ENCODE results near the gene MTM1.

The MTM1 gene

GRCh38 chrX:150649096-150649870 lies 80.9 kb downstream of the MTM1 start:
- in situ Hi-C loops (cut with HindIII; ENCODE audit: low sequenced_read_pairs): no loop called here

GRCh38 chrX:150651906-150652305 lies 83.5 kb downstream of the MTM1 start:
- in situ Hi-C loops (cut with HindIII; ENCODE audit: low sequenced_read_pairs): no loop called here

GRCh38 chrX:150655788-150656187 lies 87.4 kb downstream of the MTM1 start:
- in situ Hi-C loops (cut with HindIII; ENCODE audit: low sequenced_read_pairs): no loop called here

- in situ Hi-C loops (cut with HindIII; ENCODE audit: low sequenced_read_pairs): no loop called here
Measured at GRCh38 chrX:150663073-150663472, 94.7 kb downstream of the MTM1 start.

- in situ Hi-C loops (cut with HindIII; ENCODE audit: low sequenced_read_pairs): no loop called here
Measured at GRCh38 chrX:150664290-150664689, 95.9 kb downstream of the MTM1 start.

- in situ Hi-C loops (cut with HindIII; ENCODE audit: low sequenced_read_pairs): no loop called here
Measured at GRCh38 chrX:150676221-150676620, 107.8 kb downstream of the MTM1 start.

- in situ Hi-C loops (cut with HindIII; ENCODE audit: low sequenced_read_pairs): no loop called here
Measured at GRCh38 chrX:150680974-150681373, 112.6 kb downstream of the MTM1 start.

- in situ Hi-C loops (cut with HindIII; ENCODE audit: low sequenced_read_pairs): no loop called here
Measured at GRCh38 chrX:150683112-150683511, 114.7 kb downstream of the MTM1 start.

- in situ Hi-C loops (cut with HindIII; ENCODE audit: low sequenced_read_pairs): no loop called here
Measured at GRCh38 chrX:150683536-150684146, 115.2 kb downstream of the MTM1 start.

- in situ Hi-C loops (cut with HindIII; ENCODE audit: low sequenced_read_pairs): no loop called here
Measured at GRCh38 chrX:150688911-150689451, 120.6 kb downstream of the MTM1 start.

GRCh38 chrX:150690126-150690525 lies 121.7 kb downstream of the MTM1 start:
- in situ Hi-C loops (cut with HindIII; ENCODE audit: low sequenced_read_pairs): no loop called here

GRCh38 chrX:150692296-150692695 lies 123.9 kb downstream of the MTM1 start:
- in situ Hi-C loops (cut with HindIII; ENCODE audit: low sequenced_read_pairs): no loop called here

GRCh38 chrX:150692831-150693724 lies 124.7 kb downstream of the MTM1 start, which contains the start of gene MTMR1:
MTMR1 (plus strand) TSS chrX:150693396; CDS start chrX:150693531, 135 bp downstream.
- in situ Hi-C loops (cut with HindIII; ENCODE audit: low sequenced_read_pairs): no loop called here

- in situ Hi-C loops (cut with HindIII; ENCODE audit: low sequenced_read_pairs): no loop called here
Measured at GRCh38 chrX:150693725-150694574, 125.5 kb downstream of the MTM1 start.

- in situ Hi-C loops (cut with HindIII; ENCODE audit: low sequenced_read_pairs): no loop called here
Measured at GRCh38 chrX:150694738-150695410, 126.5 kb downstream of the MTM1 start.

GRCh38 chrX:150696331-150696730 lies 127.9 kb downstream of the MTM1 start:
- in situ Hi-C loops (cut with HindIII; ENCODE audit: low sequenced_read_pairs): no loop called here

- in situ Hi-C loops (cut with HindIII; ENCODE audit: low sequenced_read_pairs): no loop called here
Measured at GRCh38 chrX:150696866-150697265, 128.4 kb downstream of the MTM1 start.

GRCh38 chrX:150697641-150698040 lies 129.2 kb downstream of the MTM1 start:
- in situ Hi-C loops (cut with HindIII; ENCODE audit: low sequenced_read_pairs): no loop called here

GRCh38 chrX:150698981-150699380 lies 130.6 kb downstream of the MTM1 start:
- in situ Hi-C loops (cut with HindIII; ENCODE audit: low sequenced_read_pairs): no loop called here

- in situ Hi-C loops (cut with HindIII; ENCODE audit: low sequenced_read_pairs): no loop called here
Measured at GRCh38 chrX:150700107-150700506, 131.7 kb downstream of the MTM1 start.
